ENCODE measurements around the gene FCHO2. TPM values are rescaled to one million over a fixed set of nuclear protein-coding genes. Genes with fewer than 3 reads are reported as not detected.

The FCHO2 gene
- total RNA-seq, 1 experiment from 2014 or later, result 20.6 TPM

GRCh38 chr5:73030531-73030930 lies 74.7 kb downstream of the FCHO2 start:
- no TSS peak for BruUV-seq (replicated peaks)
- POLR2A ChIA-PET, result no interaction called here

GRCh38 chr5:73030995-73031394 lies 75.2 kb downstream of the FCHO2 start:
- TF ChIP-seq CTCF (IDR thresholded peaks at IDR 0.05; ENCODE audit: insufficient read depth in 1 of 2, low read depth in 1 of 2, low read length in 1 of 2, severe bottlenecking in 1 of 2, unreplicated experiment in 1 of 2), result no peak
- Histone ChIP-seq H3K36me3 (ENCODE audit: control insufficient read depth, insufficient read depth, low read length) (no peaks in the 10 kb centered on the region), H3K27me3 (replicated peaks; ENCODE audit: control insufficient read depth, insufficient read depth, low read length) (no peaks in the 10 kb centered on the region), H3K9me3 (no peaks in the 10 kb centered on the region), H3K4me1 (peaks cover 18% of the 10 kb centered on the region), H3K4me3 (ENCODE audit: low read depth, low read length) (no peak overlapping the region)
- peaks cover 6% of the 10 kb centered on the region for H3K36me3 Mint-ChIP-seq (ENCODE audit: insufficient read depth, unreplicated experiment)
- BruUV-seq (replicated peaks), result TSS peak; percentile 82
- ChIA-PET POLR2A (no interaction called here), CTCF (interaction anchor here (0.7 to 1.5 kb wide), 3 partner anchors 9 to 424 kb away, joined by 3 to 4 read pairs (median 4); no protein-coding TSS in a partner anchor)
- peaks cover 24% of the 10 kb centered on the region for H3K4me1 Mint-ChIP-seq (ENCODE audit: low read depth, unreplicated experiment)
- no peaks in the 10 kb centered on the region for H3K9me3 Mint-ChIP-seq (ENCODE audit: unreplicated experiment)
- intact Hi-C loops (cut with micrococcal nuclease; ENCODE audit: unreplicated experiment), result loop anchor here (2.0 kb wide), 1 partner anchor 76 kb away; no protein-coding TSS in a partner anchor
- no peaks in the 10 kb centered on the region for H3K27me3 Mint-ChIP-seq (ENCODE audit: insufficient read depth, unreplicated experiment)
- peak; percentile 74 for DNase-seq
- H3K27ac Mint-ChIP-seq (ENCODE audit: unreplicated experiment), result peak overlapping the region; percentile 69
- peak overlapping the region; percentile 48 for H3K4me3 Mint-ChIP-seq (ENCODE audit: unreplicated experiment)

More at GRCh38 chr5:73030531-73030930, 74.7 kb downstream of the FCHO2 start:
- Histone ChIP-seq H3K36me3 (ENCODE audit: control insufficient read depth, insufficient read depth, low read length) (no peaks in the 10 kb centered on the region), H3K9me3 (no peaks in the 10 kb centered on the region), H3K4me1 (peaks cover 18% of the 10 kb centered on the region), H3K4me3 (ENCODE audit: low read depth, low read length) (no peak overlapping the region), H3K27me3 (replicated peaks; ENCODE audit: control insufficient read depth, insufficient read depth, low read length) (no peaks in the 10 kb centered on the region)
- peaks cover 11% of the 10 kb centered on the region for H3K36me3 Mint-ChIP-seq (ENCODE audit: insufficient read depth, unreplicated experiment)
- CTCF ChIA-PET, result interaction anchor here (0.7 to 1.5 kb wide), 4 partner anchors 8 to 424 kb away, joined by 3 to 5 read pairs (median 4); no protein-coding TSS in a partner anchor
- H3K4me3 Mint-ChIP-seq (ENCODE audit: unreplicated experiment), result peak overlapping the region; percentile 48
- no peak for TF ChIP-seq CTCF (IDR thresholded peaks at IDR 0.05; ENCODE audit: insufficient read depth in 1 of 2, low read depth in 1 of 2, low read length in 1 of 2, severe bottlenecking in 1 of 2, unreplicated experiment in 1 of 2)
- H3K9me3 Mint-ChIP-seq (ENCODE audit: unreplicated experiment), result no peaks in the 10 kb centered on the region
- peak in 1 of 2 experiments; percentile 41 for DNase-seq
- H3K27ac Mint-ChIP-seq (ENCODE audit: unreplicated experiment), result peak overlapping the region; percentile 69
- H3K4me1 Mint-ChIP-seq (ENCODE audit: low read depth, unreplicated experiment), result peaks cover 24% of the 10 kb centered on the region
- intact Hi-C loops (cut with micrococcal nuclease; ENCODE audit: unreplicated experiment), result loop anchor here (2.0 kb wide), 1 partner anchor 76 kb away; no protein-coding TSS in a partner anchor
- H3K27me3 Mint-ChIP-seq (ENCODE audit: insufficient read depth, unreplicated experiment), result no peaks in the 10 kb centered on the region

GRCh38 chr5:73031839-73032238 lies 76.0 kb downstream of the FCHO2 start:
- intact Hi-C loops (cut with micrococcal nuclease; ENCODE audit: unreplicated experiment), result loop anchor here (2.0 kb wide), 1 partner anchor 77 kb away; no protein-coding TSS in a partner anchor
- POLR2A ChIA-PET, result no interaction called here

More at GRCh38 chr5:73031839-73032238, 76.0 kb downstream of the FCHO2 start:
- H3K36me3 ChIP-seq (ENCODE audit: control insufficient read depth, insufficient read depth, low read length), result peaks cover 1% of the 10 kb centered on the region; the same call in 1 of the 2 replicates
- H3K4me3 ChIP-seq (ENCODE audit: low read depth, low read length), result no peak overlapping the region
- Mint-ChIP-seq H3K27ac (ENCODE audit: unreplicated experiment) (peak overlapping the region; percentile 69), H3K27me3 (ENCODE audit: insufficient read depth, unreplicated experiment) (no peaks in the 10 kb centered on the region), H3K36me3 (ENCODE audit: insufficient read depth, unreplicated experiment) (peaks cover 5% of the 10 kb centered on the region), H3K4me3 (ENCODE audit: unreplicated experiment) (no peak overlapping the region), H3K4me1 (ENCODE audit: low read depth, unreplicated experiment) (peaks cover 24% of the 10 kb centered on the region), H3K9me3 (ENCODE audit: unreplicated experiment) (no peaks in the 10 kb centered on the region)
- DNase-seq, result no peak
- TF ChIP-seq CTCF (IDR thresholded peaks at IDR 0.05; ENCODE audit: insufficient read depth in 1 of 2, low read depth in 1 of 2, low read length in 1 of 2, severe bottlenecking in 1 of 2, unreplicated experiment in 1 of 2), result no peak
- BruUV-seq (replicated peaks), result no TSS peak
- peaks cover 18% of the 10 kb centered on the region for H3K4me1 ChIP-seq
- CTCF ChIA-PET, result no interaction called here
- no peaks in the 10 kb centered on the region for H3K27me3 ChIP-seq (replicated peaks; ENCODE audit: control insufficient read depth, insufficient read depth, low read length)
- no peaks in the 10 kb centered on the region for H3K9me3 ChIP-seq
